GM19043 (cell line): ENCODE results near the gene SQSTM1.
"Not testable (repeated sequence)": the region's sequence is repeated elsewhere in the genome, so short reads cannot be mapped to it uniquely, and the experiment has no call there.

Experiments used
- ATAC-seq: cut with Tn5 transposase; IDR thresholded peaks from one replicate; pipeline ENCODE4 v1.9.1; 2021; ENCODE audit warnings: low read depth; ENCODE audit not compliant: unreplicated experiment

Gene SQSTM1

GRCh38 chr5:179820483-179821297, at the start of gene SQSTM1:
Gene SQSTM1, plus strand, starts transcription at chr5:179820905. Its CDS starts 32 bp downstream, at chr5:179820937.
- ATAC-seq: peak; percentile 36

GRCh38 chr5:179771311-179771895, 49.3 kb upstream of the SQSTM1 start:
- ATAC-seq: no peak

- ATAC-seq: no peak
Observed at GRCh38 chr5:179772351-179772750, 48.4 kb upstream of the SQSTM1 start.

GRCh38 chr5:179773686-179774040, 47.0 kb upstream of the SQSTM1 start:
- ATAC-seq: no peak

GRCh38 chr5:179774442-179774841, 46.3 kb upstream of the SQSTM1 start:
- ATAC-seq: no peak

- ATAC-seq: no peak
Observed at GRCh38 chr5:179776411-179776938, 44.2 kb upstream of the SQSTM1 start.

- no peak for ATAC-seq
Observed at GRCh38 chr5:179777456-179777855, 43.2 kb upstream of the SQSTM1 start.

GRCh38 chr5:179777909-179778308, 42.8 kb upstream of the SQSTM1 start:
- ATAC-seq: no peak

- ATAC-seq: no peak
Observed at GRCh38 chr5:179778591-179778990, 42.1 kb upstream of the SQSTM1 start.

GRCh38 chr5:179779826-179780225, 40.9 kb upstream of the SQSTM1 start:
- no peak for ATAC-seq

- ATAC-seq: no peak
Observed at GRCh38 chr5:179780362-179780761, 40.3 kb upstream of the SQSTM1 start.

GRCh38 chr5:179781846-179782245, 38.9 kb upstream of the SQSTM1 start:
- no peak for ATAC-seq

- no peak for ATAC-seq
Observed at GRCh38 chr5:179783128-179783527, 37.6 kb upstream of the SQSTM1 start.

- ATAC-seq: no peak
Observed at GRCh38 chr5:179786861-179787260, 33.8 kb upstream of the SQSTM1 start.

- ATAC-seq: no peak
Observed at GRCh38 chr5:179788193-179788854, 32.4 kb upstream of the SQSTM1 start.

- not testable (repeated sequence) for ATAC-seq
Observed at GRCh38 chr5:179789278-179789677, 31.4 kb upstream of the SQSTM1 start.

GRCh38 chr5:179791881-179792611, 28.7 kb upstream of the SQSTM1 start:
- no peak for ATAC-seq

- ATAC-seq: no peak
Observed at GRCh38 chr5:179792612-179793467, 27.9 kb upstream of the SQSTM1 start.

- ATAC-seq: no peak
Observed at GRCh38 chr5:179793468-179794139, 27.1 kb upstream of the SQSTM1 start, which contains the start of gene LTC4S. Gene LTC4S, plus strand, starts transcription at chr5:179793986. Its CDS starts 95 bp downstream, at chr5:179794081.
